HepG2 (cell line): ENCODE results near the gene NDST1. TPM values are rescaled to one million over a fixed set of nuclear protein-coding genes. Genes with fewer than 3 reads are reported as not detected.
A peak's percentile ranks its signal among the peaks of the same experiment; 100 is the strongest.

ENCODE experiments used
- AFF4 ChIP-seq: sonication (generic); formaldehyde crosslinking; IDR thresholded peaks from 2 replicates; pipeline ENCODE4 v1.4.0; 2020; ENCODE audit warnings: missing genetic modification reagents
- ARHGAP35 ChIP-seq: sonication (generic); formaldehyde crosslinking; IDR thresholded peaks from 2 replicates; pipeline ENCODE4 v1.9.0; 2022; ENCODE audit warnings: mild to moderate bottlenecking, inconsistent platforms, moderate library complexity, missing genetic modification reagents, borderline replicate concordance
- BORCS8-MEF2B ChIP-seq: sonication (generic); formaldehyde crosslinking; IDR thresholded peaks from 2 replicates; pipeline ENCODE4 v1.8.0; 2022; ENCODE audit warnings: mild to moderate bottlenecking, missing genetic modification reagents
- DZIP1 ChIP-seq: sonication (generic); formaldehyde crosslinking; IDR thresholded peaks from 2 replicates; pipeline ENCODE4 v1.5.0; 2020; ENCODE audit warnings: mild to moderate bottlenecking, missing genetic modification reagents
- FOXP1 ChIP-seq, 2 experiments: fragments of 450-650 bp in 1 of 2; IDR thresholded peaks; 2 replicates each; pipeline ENCODE4 v1.6.1; 2017 to 2018; ENCODE audit warnings: antibody characterized with exemption in 1 of 2
- GATA4 ChIP-seq: sonication (generic); IDR thresholded peaks from 2 replicates; pipeline ENCODE4 v1.6.1; 2016; ENCODE audit warnings: antibody characterized with exemption, low read depth, borderline replicate concordance
- NCOA5 ChIP-seq: sonication (generic); formaldehyde crosslinking; IDR thresholded peaks from 2 replicates; pipeline ENCODE4 v1.4.0; 2020; ENCODE audit warnings: missing genetic modification reagents
- PATZ1 ChIP-seq: sonication (generic); formaldehyde crosslinking; IDR thresholded peaks from 2 replicates; pipeline ENCODE4 v1.4.0; 2020; ENCODE audit warnings: missing genetic modification reagents
- POLR2AphosphoS2 ChIP-seq: IDR thresholded peaks from 2 replicates; pipeline ENCODE4 v1.6.1; 2011; ENCODE audit warnings: low read depth, low read length, improper control_type of control experiment
- PPARG ChIP-seq: conservative IDR thresholded peaks from 2 replicates; pipeline ENCODE4 v1.6.1; 2016; ENCODE audit warnings: missing biosample characterization, missing genetic modification reagents
- RFX3 ChIP-seq: IDR thresholded peaks from 2 replicates; pipeline ENCODE4 v1.6.1; 2016; ENCODE audit warnings: missing biosample characterization, missing genetic modification reagents
- RORA ChIP-seq: sonication (generic); formaldehyde crosslinking; IDR thresholded peaks from 2 replicates; pipeline ENCODE4 v1.5.0; 2020; ENCODE audit warnings: mild to moderate bottlenecking, missing genetic modification reagents, moderate library complexity
- SMAD3 ChIP-seq: sonication (generic); formaldehyde crosslinking; IDR thresholded peaks from 2 replicates; pipeline ENCODE4 v1.4.0; 2020; ENCODE audit warnings: missing genetic modification reagents
- TOPORS ChIP-seq: sonication (generic); formaldehyde crosslinking; IDR thresholded peaks from 2 replicates; pipeline ENCODE4 v1.8.0; 2023; ENCODE audit warnings: mild to moderate bottlenecking, missing genetic modification reagents
- TSC22D2 ChIP-seq: sonication (generic); formaldehyde crosslinking; IDR thresholded peaks from 2 replicates; pipeline ENCODE4 v1.5.1; 2020; ENCODE audit warnings: missing genetic modification reagents, mild to moderate bottlenecking, borderline replicate concordance
- XBP1 ChIP-seq: sonication (generic); formaldehyde crosslinking; IDR thresholded peaks from 2 replicates; pipeline ENCODE4 v1.5.0; 2020; ENCODE audit warnings: missing genetic modification reagents
- XRCC5 ChIP-seq: fragments of 200-400 bp; formaldehyde crosslinking; optimal IDR thresholded peaks from 2 replicates; pipeline ENCODE3; 2017; ENCODE audit warnings: mild to moderate bottlenecking, low read length
- ZBTB7A ChIP-seq: sonication (generic); formaldehyde crosslinking; IDR thresholded peaks from 2 replicates; pipeline ENCODE4 v1.8.0; 2022; ENCODE audit warnings: mild to moderate bottlenecking, missing genetic modification reagents
- ZNF512 ChIP-seq: sonication (generic); formaldehyde crosslinking; IDR thresholded peaks from 2 replicates; pipeline ENCODE4 v1.4.0; 2020; ENCODE audit warnings: mild to moderate bottlenecking, missing genetic modification reagents
- ZNF850 ChIP-seq: sonication (generic); formaldehyde crosslinking; conservative IDR thresholded peaks from 2 replicates; pipeline ENCODE4 v1.9.0; 2021; ENCODE audit warnings: mild to moderate bottlenecking, missing genetic modification reagents
- polyA plus RNA-seq, 8 experiments: library from polyadenylated mRNA; depleted of rRNA in 3 of 8; stranded (reverse) in 7 of 8; unstranded in 1 of 8; fragments of >200 nt; fragmentation: Illumina TruSeq in 4 of 8; extraction: Trizol in 4 of 8; gene quantifications; 2 replicates each; pipeline versions ENCODE4 v1.2.1 to v1.2.3, GENCODE V29; 2011 to 2016; ENCODE audit warnings: low read depth in 4 of 8, missing spikeins in 1 of 8, mixed read lengths in 1 of 8; ENCODE audit not compliant: insufficient read depth in 1 of 8
- total RNA-seq, 5 experiments: library from RNA; depleted of rRNA; stranded (reverse); fragments of >200 nt; fragmentation: Illumina TruSeq; extraction: Trizol; gene quantifications; 2 replicates each; pipeline ENCODE4 v1.2.3, GENCODE V29; 2016; ENCODE audit warnings: low read depth in 1 of 5

The NDST1 gene
- total and polyA plus RNA-seq, 2 of the 13 experiments (the other 11 are each of a cell fraction or from before 2014, with no cell fraction given) = 23.8 to 26.2 TPM

- TF ChIP-seq DZIP1 = no peak
- peak; percentile 95; the same call in 1 of the 2 replicates for TF ChIP-seq ZBTB7A
- peak; percentile 98 for TF ChIP-seq FOXP1 (IDR thresholded peaks at IDR 0.05)
- TF ChIP-seq FOXP1 (CRISPR knock-in tag; IDR thresholded peaks at IDR 0.05) = peak; percentile 99
- peak; percentile 93; the same call in 1 of the 2 replicates for TF ChIP-seq NCOA5 (CRISPR knock-in tag)
- TF ChIP-seq GATA4 = peak; percentile 87; the same call in 1 of the 2 replicates
- peak; percentile 89 for TF ChIP-seq XRCC5
- TF ChIP-seq AFF4 (CRISPR knock-in tag) = 0 out of 2 replicates have a peak, but pooled peaks have one; percentile 36
- no peak for TF ChIP-seq ZNF512 (CRISPR knock-in tag)
- TF ChIP-seq ZNF850 (CRISPR knock-in tag) = no peak
- TF ChIP-seq TSC22D2 (CRISPR knock-in tag) = 0 out of 2 replicates have a peak, but pooled peaks have one; percentile 60
- peak; percentile 97 for TF ChIP-seq PPARG
- peak; percentile 40; the same call in 1 of the 2 replicates for TF ChIP-seq RFX3 (CRISPR knock-in tag)
- TF ChIP-seq TOPORS (CRISPR knock-in tag) = peak; percentile 86
- TF ChIP-seq RORA = no peak
- peak; percentile 71; the same call in 1 of the 2 replicates for TF ChIP-seq BORCS8-MEF2B (CRISPR knock-in tag)
- TF ChIP-seq ARHGAP35 (CRISPR knock-in tag) = 0 out of 2 replicates have a peak, but pooled peaks have one; percentile 61
- TF ChIP-seq SMAD3 = peak; percentile 99
- peak; percentile 91 for TF ChIP-seq PATZ1 (CRISPR knock-in tag)
- no peak; the same call in 1 of the 2 replicates for TF ChIP-seq POLR2AphosphoS2
- TF ChIP-seq XBP1 (CRISPR knock-in tag) = no peak
Measured at GRCh38 chr5:150542933-150543445, 35.1 kb downstream of the NDST1 start (continued).
